ENCODE results near the gene RECQL.

- TF ChIP-seq, protein P1, sequence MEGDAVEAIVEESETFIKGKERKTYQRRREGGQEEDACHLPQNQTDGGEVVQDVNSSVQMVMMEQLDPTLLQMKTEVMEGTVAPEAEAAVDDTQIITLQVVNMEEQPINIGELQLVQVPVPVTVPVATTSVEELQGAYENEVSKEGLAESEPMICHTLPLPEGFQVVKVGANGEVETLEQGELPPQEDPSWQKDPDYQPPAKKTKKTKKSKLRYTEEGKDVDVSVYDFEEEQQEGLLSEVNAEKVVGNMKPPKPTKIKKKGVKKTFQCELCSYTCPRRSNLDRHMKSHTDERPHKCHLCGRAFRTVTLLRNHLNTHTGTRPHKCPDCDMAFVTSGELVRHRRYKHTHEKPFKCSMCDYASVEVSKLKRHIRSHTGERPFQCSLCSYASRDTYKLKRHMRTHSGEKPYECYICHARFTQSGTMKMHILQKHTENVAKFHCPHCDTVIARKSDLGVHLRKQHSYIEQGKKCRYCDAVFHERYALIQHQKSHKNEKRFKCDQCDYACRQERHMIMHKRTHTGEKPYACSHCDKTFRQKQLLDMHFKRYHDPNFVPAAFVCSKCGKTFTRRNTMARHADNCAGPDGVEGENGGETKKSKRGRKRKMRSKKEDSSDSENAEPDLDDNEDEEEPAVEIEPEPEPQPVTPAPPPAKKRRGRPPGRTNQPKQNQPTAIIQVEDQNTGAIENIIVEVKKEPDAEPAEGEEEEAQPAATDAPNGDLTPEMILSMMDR (IDR thresholded peaks at IDR 0.05), result no peak
- no peak for TF ChIP-seq POLR2A (IDR thresholded peaks at IDR 0.05)
- TF ChIP-seq EP300 (IDR thresholded peaks at IDR 0.05), result no peak
Measured at GRCh38 chr12:21476949-21477348, 24.5 kb downstream of the RECQL start.

Data from tibial nerve (tissue), 4 donors.